ENCODE data around the gene ZNF436. TPM values are rescaled to one million over a fixed set of nuclear protein-coding genes. Genes with fewer than 3 reads are reported as not detected.

Gene ZNF436
- total RNA-seq, 2 donors from 2014 or later = 8.6 to 18.5 TPM

DNA sequence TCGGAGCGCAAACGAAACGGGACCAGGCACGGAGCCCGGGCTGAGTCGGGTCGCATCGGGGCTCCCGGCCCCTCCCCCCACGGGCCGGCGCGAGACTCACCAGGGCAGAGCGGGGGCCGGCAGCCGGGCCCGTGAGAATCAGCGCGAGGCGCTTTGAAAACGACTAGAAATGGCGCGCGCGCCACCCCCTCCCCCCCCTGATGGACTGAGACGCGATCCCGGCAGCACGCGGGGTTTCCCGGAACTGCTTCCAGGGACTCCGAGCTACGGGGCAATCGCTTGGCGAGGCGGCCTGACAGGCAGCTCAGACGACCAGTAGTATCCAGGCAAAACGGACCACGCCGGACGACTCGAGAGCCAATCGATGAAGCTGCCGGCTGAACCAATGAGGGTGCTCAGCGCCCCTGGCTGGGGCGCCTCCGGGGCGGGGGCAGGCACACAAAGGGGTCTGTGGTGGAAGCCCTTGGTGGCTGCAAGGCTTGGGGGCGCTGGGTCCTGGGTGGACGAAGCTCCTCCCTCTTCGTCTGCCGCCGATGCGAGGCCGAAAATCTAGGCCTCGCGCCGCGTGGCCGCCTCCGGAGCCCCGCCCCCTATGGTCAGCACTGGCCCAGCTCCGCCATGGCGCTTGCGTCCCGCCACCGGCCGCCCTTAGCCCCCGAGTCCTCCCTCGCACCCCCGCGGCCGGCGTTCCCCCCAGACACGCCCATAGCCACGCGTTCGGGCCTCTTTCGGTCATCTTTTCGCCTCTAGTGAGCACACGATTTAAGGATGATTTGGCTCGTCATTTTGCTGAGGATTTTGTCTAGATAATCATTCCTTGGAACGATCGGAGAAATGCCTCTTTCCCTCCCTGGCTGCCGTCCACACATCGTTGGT is 25.3 kb downstream of the ZNF436 start, which contains the start of gene HNRNPR:
Gene HNRNPR, minus strand, starts transcription at position 174 of the 876 bp plus-strand sequence. CDS start 3,276 bp downstream, outside the sequence.
- peaks cover 45% of the 10 kb centered on the region for H3K4me1 ChIP-seq
- no peaks in the 10 kb centered on the region for H3K36me3 ChIP-seq (replicated peaks in 1 of 2; ENCODE audit: insufficient read depth in 1 of 2, low read depth in 2 of 2)
- peak within 1 kb of the TSS; percentile 91 to 99 (median 96) for H3K27ac ChIP-seq
- H3K27me3 ChIP-seq = no peaks in the 10 kb centered on the region
- H3K9me3 ChIP-seq = no peaks in the 10 kb centered on the region
- 0 to 2% methylated on average over 23 to 81 of the region's 87 CpGs for WGBS, 2 donors
- TF ChIP-seq CTCF (IDR thresholded peaks at IDR 0.05) = peak in 4 of 7 experiments; percentile 32 to 43 (median 34)
- TF ChIP-seq POLR2A (IDR thresholded peaks at IDR 0.05) = peak; percentile 70 to 88 (median 86)
- H3K4me3 ChIP-seq = peak within 1 kb of the TSS; percentile 88 to 92
- DNase-seq = peak; percentile 100
- intact Hi-C loops (cut with DNase I) = loop anchor here (10.0 kb wide), 1 partner anchor 50 kb away; no protein-coding TSS in a partner anchor
- ATAC-seq = peak; percentile 97

DNA sequence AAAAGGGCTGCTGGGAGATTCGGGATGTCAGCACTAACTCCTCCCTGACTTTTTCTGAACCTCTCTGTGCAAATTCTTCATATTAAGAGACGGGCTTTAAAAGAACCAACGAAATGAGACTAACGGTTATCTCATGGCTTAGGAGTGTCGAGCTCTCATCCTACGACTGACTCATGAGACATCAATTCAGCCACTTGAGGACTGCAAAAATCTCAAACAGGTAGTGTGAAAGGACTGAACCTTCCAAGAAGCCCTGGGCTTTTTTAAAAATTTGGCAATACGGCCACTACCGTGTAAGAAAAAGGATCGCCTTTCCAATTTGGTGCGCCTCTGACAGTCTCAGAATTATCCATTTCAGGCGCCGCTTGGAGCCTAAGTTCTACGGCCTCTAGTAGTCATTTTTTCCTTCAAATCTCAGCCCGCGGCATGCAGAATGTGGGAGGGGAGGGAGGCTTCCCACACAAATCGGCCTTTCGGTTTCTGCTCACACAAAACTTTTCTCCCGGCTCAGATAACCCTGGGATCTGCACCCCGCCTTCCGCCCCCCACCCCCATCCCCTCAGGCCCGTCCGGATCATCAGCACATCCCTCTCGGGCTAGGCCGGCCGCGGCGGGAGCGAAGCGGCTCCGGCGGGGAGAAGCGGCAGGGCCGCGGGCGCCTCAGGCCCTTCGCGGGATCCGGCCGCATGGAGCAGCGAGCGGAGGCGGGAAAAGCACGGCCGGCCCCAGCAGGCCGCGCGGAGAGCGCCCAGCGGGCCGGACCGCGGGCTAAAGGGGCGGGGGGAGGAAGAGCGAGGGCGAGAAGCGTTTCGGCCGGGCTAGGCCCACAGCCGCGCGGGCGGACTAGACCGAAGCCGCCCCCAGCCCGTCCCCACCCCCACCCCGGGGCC is 26.2 kb downstream of the ZNF436 start:
- no peaks in the 10 kb centered on the region for H3K27me3 ChIP-seq
- DNase-seq = peak in 2 of 4 donors; percentile 22 to 32
- TF ChIP-seq POLR2A (IDR thresholded peaks at IDR 0.05) (no peak), CTCF (IDR thresholded peaks at IDR 0.05) (no peak)
- intact Hi-C loops (cut with DNase I) = loop anchor here (10.0 kb wide), 1 partner anchor 49 kb away; no protein-coding TSS in a partner anchor
- H3K36me3 ChIP-seq (replicated peaks in 1 of 2; ENCODE audit: insufficient read depth in 1 of 2, low read depth in 2 of 2) = no peaks in the 10 kb centered on the region
- peak; percentile 38 for ATAC-seq
- no peaks in the 10 kb centered on the region for H3K9me3 ChIP-seq
- peak overlapping the region; percentile 88 to 92 for H3K4me3 ChIP-seq
- H3K4me1 ChIP-seq = peaks cover 54% of the 10 kb centered on the region
- 1% methylated on average over 20 to 62 of the region's 66 CpGs for WGBS, 2 donors
- H3K27ac ChIP-seq = peak overlapping the region; percentile 91 to 99 (median 96)

GRCh38 chr1:23341931-23342692 is 27.5 kb downstream of the ZNF436 start:
- Histone ChIP-seq H3K4me3 (peak overlapping the region in 1 of 2 donors; percentile 88), H3K27ac (peak overlapping the region in 3 of 4 donors; percentile 19 to 99 (median 36)), H3K9me3 (no peaks in the 10 kb centered on the region), H3K36me3 (replicated peaks in 1 of 2; ENCODE audit: insufficient read depth in 1 of 2, low read depth in 2 of 2) (peaks cover 0 to 3% of the 10 kb centered on the region in 2 donors), H3K27me3 (no peaks in the 10 kb centered on the region), H3K4me1 (peaks cover 62% of the 10 kb centered on the region)
- DNase-seq = no peak
- ATAC-seq = no peak
- intact Hi-C loops (cut with DNase I) = loop anchor here (10.0 kb wide), 1 partner anchor 47 kb away; no protein-coding TSS in a partner anchor
- TF ChIP-seq CTCF (IDR thresholded peaks at IDR 0.05) (no peak), POLR2A (IDR thresholded peaks at IDR 0.05) (no peak)
- 2 to 5% methylated on average over 10 of the region's 10 CpGs for WGBS, 2 donors

DNA sequence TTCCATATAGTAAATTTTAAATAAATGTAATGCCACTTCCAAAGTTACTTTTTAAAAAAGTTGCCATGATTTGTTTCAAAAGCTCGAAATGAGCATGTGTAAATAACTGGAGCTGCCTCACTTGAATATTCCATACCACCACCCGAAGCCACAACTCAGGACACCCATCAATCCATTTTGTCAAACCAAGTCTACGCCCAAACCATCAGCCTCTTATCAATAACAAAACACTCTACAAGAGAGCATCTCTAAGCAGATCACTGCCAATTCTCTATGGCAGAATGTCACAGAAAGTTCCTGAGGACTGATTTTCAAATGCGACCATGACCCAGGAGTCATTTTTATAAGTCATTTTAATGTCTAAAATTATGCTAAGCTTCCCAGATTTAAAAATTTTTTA is 30.0 kb downstream of the ZNF436 start:
- WGBS, 2 donors = 60 to 62% methylated on average over 4 of the region's 4 CpGs
- Histone ChIP-seq H3K4me1 (peaks cover 56% of the 10 kb centered on the region), H3K27me3 (no peaks in the 10 kb centered on the region), H3K36me3 (replicated peaks in 1 of 2; ENCODE audit: insufficient read depth in 1 of 2, low read depth in 2 of 2) (peaks cover 5 to 10% of the 10 kb centered on the region in 2 donors), H3K27ac (no peak overlapping the region), H3K9me3 (no peaks in the 10 kb centered on the region), H3K4me3 (no peak overlapping the region)
- ATAC-seq = no peak
- intact Hi-C loops (cut with DNase I) = loop anchor here (10.0 kb wide), 1 partner anchor 45 kb away; no protein-coding TSS in a partner anchor
- TF ChIP-seq CTCF (IDR thresholded peaks at IDR 0.05) (no peak), POLR2A (IDR thresholded peaks at IDR 0.05) (no peak)
- no peak for DNase-seq

Data from body of pancreas (tissue), 4 donors.